Measurements from ENCODE around the gene ZDHHC20. TPM values are rescaled to one million over a fixed set of nuclear protein-coding genes. Genes with fewer than 3 reads are reported as not detected.
A peak's percentile ranks its signal among the peaks of the same experiment; 100 is the strongest.

The ZDHHC20 gene
- total and polyA plus RNA-seq, 7 donors, result 4.1 to 16.9 (median 11.5) TPM

DNA sequence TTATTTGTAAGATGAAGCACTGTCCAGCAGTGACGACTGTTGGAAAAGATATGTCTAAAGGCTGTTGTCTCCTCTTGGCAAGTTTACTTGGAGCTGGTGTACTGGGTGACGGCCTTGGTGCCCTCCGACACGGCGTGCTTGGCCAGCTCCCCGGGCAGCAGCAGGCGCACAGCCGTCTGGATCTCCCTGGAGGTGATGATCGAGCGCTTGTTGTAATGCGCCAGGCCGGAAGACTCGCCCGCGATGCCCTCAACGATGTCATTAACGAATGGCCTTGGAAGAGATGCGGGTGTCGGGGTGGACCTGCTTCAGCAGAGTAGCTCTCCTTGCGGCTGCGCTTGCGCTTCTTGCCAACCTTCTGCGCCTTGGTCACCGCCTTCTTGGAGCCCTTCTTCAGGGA lies 24.6 kb upstream of the ZDHHC20 start:
- WGBS, 3 donors, result 76 to 86% (median 82%) methylated on average over 24 of the region's 24 CpGs
- ATAC-seq, result peak in 1 of 4 donors; percentile 15
- intact Hi-C loops (cut with DNase I), result no loop called here

DNA sequence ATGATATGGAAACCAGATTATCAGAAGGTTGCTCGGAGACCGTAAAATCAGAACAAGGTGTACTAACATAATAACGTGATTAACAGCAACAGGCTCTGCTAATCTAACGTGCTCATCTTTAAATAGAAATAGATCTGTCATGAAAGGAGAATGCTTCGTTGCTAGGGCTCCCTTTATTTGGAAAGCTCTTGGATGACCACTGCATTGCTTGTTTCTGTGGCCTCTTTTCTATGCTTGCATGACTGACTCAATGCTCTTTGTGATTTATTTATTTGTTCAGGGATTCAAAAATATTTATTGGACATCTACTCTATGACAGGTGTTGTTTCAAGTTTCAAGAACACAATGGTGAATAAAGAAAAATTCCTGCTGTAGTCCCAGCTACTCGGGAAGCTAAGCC lies 22.3 kb upstream of the ZDHHC20 start:
- Histone ChIP-seq H3K27ac (peak overlapping the region; percentile 76), H3K9me3 (peaks cover 8% of the 10 kb centered on the region), H3K36me3 (ENCODE audit: insufficient read depth in 1 of 2, low read depth in 1 of 2) (no peaks in the 10 kb centered on the region), H3K27me3 (ENCODE audit: insufficient read depth in 3 of 3, low read length in 2 of 3) (no peaks in the 10 kb centered on the region), H3K4me1 (peaks cover 7% of the 10 kb centered on the region), H3K4me3 (no peak overlapping the region)
- intact Hi-C loops (cut with DNase I), result no loop called here
- DNase-seq, result no peak
- ATAC-seq, result peak; percentile 73 to 85 (median 82)
- TF ChIP-seq, protein P1, sequence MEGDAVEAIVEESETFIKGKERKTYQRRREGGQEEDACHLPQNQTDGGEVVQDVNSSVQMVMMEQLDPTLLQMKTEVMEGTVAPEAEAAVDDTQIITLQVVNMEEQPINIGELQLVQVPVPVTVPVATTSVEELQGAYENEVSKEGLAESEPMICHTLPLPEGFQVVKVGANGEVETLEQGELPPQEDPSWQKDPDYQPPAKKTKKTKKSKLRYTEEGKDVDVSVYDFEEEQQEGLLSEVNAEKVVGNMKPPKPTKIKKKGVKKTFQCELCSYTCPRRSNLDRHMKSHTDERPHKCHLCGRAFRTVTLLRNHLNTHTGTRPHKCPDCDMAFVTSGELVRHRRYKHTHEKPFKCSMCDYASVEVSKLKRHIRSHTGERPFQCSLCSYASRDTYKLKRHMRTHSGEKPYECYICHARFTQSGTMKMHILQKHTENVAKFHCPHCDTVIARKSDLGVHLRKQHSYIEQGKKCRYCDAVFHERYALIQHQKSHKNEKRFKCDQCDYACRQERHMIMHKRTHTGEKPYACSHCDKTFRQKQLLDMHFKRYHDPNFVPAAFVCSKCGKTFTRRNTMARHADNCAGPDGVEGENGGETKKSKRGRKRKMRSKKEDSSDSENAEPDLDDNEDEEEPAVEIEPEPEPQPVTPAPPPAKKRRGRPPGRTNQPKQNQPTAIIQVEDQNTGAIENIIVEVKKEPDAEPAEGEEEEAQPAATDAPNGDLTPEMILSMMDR (IDR thresholded peaks at IDR 0.05), result no peak
- 23 to 31% (median 28%) methylated on average over 6 of the region's 6 CpGs for WGBS, 3 donors

More for the DNA sequence above, 24.6 kb upstream of the ZDHHC20 start:
- Histone ChIP-seq H3K27me3 (ENCODE audit: insufficient read depth in 3 of 3, low read length in 2 of 3) (no peaks in the 10 kb centered on the region), H3K4me1 (no peaks in the 10 kb centered on the region), H3K4me3 (no peak overlapping the region), H3K9me3 (peaks cover 25% of the 10 kb centered on the region), H3K27ac (no peak overlapping the region), H3K36me3 (ENCODE audit: insufficient read depth in 1 of 2, low read depth in 1 of 2) (no peaks in the 10 kb centered on the region)
- TF ChIP-seq, protein P1 (IDR thresholded peaks at IDR 0.05), result no peak
- DNase-seq, result no peak

DNA sequence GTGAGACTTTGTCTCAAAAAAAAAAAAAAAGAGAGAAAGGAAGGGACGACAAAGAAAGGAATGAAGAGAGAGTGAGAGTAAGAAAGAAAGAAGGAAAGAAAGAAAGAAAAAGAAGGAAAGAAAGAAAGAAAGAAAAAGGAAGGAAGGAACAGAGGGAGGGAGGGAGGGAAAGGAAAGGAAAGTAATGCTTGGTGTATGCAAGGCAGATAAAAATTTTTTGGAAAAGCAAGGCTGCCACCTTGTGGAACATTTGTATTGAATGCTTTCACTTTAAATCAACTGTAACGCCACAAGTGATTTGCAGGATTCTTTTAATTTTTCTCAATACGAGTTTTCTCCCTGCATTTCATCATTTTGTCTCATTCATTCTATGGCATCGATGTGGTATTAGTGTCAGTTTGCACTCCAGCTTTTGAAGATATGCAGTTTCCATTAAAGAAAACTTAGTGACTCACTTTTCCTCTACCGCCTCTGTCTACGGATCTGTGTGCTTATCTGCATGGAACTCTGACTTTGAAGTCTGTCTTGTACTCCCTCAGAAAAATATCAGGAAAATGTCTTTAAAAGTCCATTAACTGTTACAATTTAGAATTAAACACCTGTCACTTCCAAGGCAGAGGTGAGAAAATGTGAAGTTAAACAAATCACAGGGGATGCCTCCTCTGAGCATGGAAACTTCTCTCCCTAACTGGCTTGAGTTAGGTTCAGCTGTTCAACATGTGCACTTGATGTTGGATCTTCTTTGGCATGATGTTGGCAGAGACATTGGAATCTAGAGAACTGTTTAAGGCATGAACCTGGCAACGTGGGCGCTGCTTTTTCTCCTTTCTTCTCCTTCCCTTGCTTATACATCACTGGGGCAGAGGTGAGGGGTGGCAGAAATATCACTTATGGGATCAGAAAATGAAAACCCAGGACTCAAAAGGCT lies 20.0 kb upstream of the ZDHHC20 start:
- H3K4me1 ChIP-seq, result peaks cover 7% of the 10 kb centered on the region
- TF ChIP-seq, protein P1 (IDR thresholded peaks at IDR 0.05), result peak; percentile 77
- DNase-seq (no peak), ATAC-seq (peak; percentile 36 to 66 (median 61))
- intact Hi-C loops (cut with DNase I), result loop anchor here (2.0 to 5.0 kb wide), 6 partner anchors 182 to 537 kb away; partner anchors contain the start of genes MRPL57 (in 1 of the 2) and SKA3 (in 1 of the 2)
- H3K27me3 ChIP-seq (ENCODE audit: insufficient read depth in 3 of 3, low read length in 2 of 3), result no peaks in the 10 kb centered on the region
- WGBS, 3 donors, result 13 to 15% (median 14%) methylated on average over 8 of the region's 8 CpGs
- no peaks in the 10 kb centered on the region for H3K9me3 ChIP-seq
- H3K27ac ChIP-seq, result peak overlapping the region; percentile 74
- peak overlapping the region; percentile 42 for H3K4me3 ChIP-seq
- no peaks in the 10 kb centered on the region for H3K36me3 ChIP-seq (ENCODE audit: insufficient read depth in 1 of 2, low read depth in 1 of 2)

DNA sequence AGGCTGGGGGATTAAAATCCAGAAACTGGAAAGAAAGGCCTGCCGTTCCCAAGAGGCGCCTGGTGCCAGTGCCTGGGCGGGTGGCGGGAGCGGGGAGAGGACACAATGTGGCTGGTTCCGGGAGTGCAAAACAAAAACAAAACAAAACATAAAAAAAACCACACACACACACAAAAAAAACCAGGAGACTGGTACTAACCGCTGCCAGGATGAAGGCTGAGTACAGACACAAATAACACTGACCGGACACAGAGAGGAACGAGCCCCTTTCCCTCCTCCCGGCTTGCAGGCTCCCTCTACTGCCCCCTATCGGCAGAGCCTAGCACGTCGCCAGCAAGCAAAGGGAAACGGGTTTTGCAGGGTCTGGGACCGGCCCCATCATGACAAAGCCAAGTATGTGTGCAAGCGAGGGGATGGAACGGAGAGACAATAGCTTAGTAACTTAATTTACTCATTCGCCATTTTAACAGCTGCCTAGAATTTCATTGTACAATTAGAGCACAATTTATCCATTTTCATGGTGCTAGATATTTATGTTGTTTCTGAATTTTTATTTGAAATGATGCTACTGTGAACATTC lies 17.9 kb upstream of the ZDHHC20 start:
- ATAC-seq (peak; percentile 65 to 74 (median 67)), DNase-seq (peak; percentile 73 to 88)
- Histone ChIP-seq H3K4me3 (peak overlapping the region; percentile 64), H3K36me3 (ENCODE audit: insufficient read depth in 1 of 2, low read depth in 1 of 2) (no peaks in the 10 kb centered on the region), H3K9me3 (no peaks in the 10 kb centered on the region), H3K27me3 (ENCODE audit: insufficient read depth in 3 of 3, low read length in 2 of 3) (no peaks in the 10 kb centered on the region), H3K27ac (no peak overlapping the region), H3K4me1 (peaks cover 7% of the 10 kb centered on the region)
- intact Hi-C loops (cut with DNase I), result loop anchor here (5.0 kb wide), 4 partner anchors 180 to 535 kb away; partner anchors contain the start of genes MRPL57 (in 1 of the 2) and SKA3 (in 1 of the 2)
- TF ChIP-seq, protein P1 (IDR thresholded peaks at IDR 0.05), result peak; percentile 94
- WGBS, 3 donors, result 1 to 4% (median 2%) methylated on average over 17 to 18 of the region's 18 CpGs

All from psoas muscle (tissue), 8 donors.